HG03039 (cell line): ENCODE results near the gene ZC3H18.
"Not testable (repeated sequence)": the region's sequence is repeated elsewhere in the genome, so short reads cannot be mapped to it uniquely, and the experiment has no call there.

Source experiments
- ATAC-seq: cut with Tn5 transposase; IDR thresholded peaks from one replicate; pipeline ENCODE4 v1.9.1; 2021; ENCODE audit warnings: mild to moderate bottlenecking, moderate library complexity; ENCODE audit not compliant: unreplicated experiment

The ZC3H18 gene

DNA sequence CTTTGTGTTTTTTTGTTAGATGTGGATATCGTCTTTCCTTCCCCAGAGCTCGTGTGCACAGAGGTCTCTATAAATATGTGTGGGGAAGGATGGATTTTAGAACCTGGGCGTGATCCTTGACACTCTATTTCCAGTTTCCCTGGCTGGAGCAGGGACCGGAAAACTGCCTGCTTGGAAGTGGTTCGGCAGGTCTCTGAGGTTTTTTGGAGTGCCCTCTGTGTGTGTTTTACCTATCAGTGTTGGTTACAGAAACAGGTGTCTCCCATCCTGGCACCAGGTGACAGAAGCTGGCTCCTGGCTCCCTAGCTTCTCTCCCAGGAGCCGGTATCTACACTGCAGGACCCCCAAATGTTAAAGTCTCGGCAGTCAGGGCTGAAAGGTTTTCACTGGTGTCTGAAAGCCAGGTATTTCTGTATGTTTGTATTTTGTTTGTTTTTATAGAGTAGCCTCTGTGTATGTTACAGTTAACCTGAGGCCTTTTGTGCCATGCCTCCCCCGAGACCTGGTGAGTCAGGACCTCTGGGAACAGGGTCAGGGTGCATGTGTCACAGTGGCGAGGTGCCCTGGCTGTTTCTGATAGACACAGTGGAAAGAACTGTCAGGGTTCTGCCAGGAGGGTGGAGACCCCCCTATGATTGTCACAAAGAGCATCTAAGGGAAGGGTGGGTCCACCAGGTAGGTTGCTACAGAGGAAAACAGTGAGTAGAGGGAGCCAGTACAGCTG, 31.3 kb downstream of the ZC3H18 start:
- no peak for ATAC-seq

- ATAC-seq, result no peak
Measured at GRCh38 chr16:88602091-88602490, 31.9 kb downstream of the ZC3H18 start.

DNA sequence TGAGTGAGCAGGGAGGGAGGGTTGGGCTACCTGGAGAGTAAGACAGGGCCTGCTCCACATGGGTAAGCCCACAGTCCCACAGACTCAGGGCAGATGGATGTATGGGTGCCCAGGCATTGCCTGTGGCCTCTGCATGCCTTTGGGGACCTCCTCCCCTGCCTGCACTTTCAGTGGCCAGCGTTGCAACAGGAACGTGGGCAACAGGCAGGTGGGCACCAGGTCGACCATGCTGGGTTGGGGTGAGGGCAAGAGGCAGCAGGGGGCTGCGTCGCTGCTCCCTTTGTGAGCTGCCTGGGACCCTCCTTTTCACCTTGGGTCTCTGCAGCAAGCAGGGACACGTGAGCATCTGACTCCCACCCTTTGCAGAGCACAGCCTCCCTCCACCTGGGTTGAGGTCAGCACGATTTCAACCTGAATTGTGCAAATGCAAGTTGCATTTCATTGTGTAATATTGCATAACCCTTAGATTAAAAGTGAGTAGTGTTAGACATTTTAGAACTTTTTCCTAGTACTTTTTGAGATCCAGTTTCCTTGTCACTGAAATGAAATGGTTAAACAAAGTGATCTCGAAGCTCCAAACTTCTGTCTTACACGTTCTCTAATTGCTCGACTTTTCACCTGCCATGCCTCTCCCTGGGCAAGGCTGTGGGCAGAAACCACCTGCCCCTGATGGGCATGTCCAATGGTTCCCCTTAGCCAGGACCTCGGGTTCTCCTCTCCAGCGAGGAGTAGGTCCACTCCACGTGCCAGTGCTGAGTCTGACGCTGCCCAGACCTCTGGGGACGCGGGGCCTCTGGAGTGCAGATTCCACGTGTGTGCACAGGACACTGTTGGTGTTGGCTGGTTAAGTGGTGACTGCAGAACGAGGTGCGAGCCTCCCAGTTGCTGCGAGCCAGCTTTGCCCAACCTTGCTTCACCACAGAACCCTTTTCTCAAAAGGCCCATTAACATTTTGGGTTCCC, 35.3 kb downstream of the ZC3H18 start:
- ATAC-seq, result no peak

- no peak for ATAC-seq
Measured at GRCh38 chr16:88606148-88606757, 36.0 kb downstream of the ZC3H18 start.

- ATAC-seq, result no peak
Measured at GRCh38 chr16:88608076-88608475, 37.9 kb downstream of the ZC3H18 start.

DNA sequence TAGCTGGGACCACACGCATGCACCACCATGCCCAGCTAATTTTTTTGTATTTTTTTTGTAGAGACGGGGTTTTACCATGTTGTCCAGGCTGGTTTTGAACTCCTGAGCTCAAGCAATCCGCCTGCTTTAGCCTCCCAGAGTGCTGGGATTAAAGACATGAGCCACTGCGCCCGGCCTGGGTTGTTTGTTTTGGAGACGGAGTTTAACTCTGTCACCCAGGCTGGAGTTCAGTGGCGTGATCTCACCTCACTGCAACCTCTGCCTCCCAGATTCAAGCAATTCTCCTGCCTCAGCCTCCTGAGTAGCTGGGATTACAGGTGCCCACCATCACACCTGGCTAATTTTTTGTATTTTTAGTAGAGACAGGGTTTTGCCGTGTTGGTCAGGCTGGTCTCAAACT, 39.2 kb downstream of the ZC3H18 start:
- not testable (repeated sequence) for ATAC-seq

- ATAC-seq, result no peak
Measured at GRCh38 chr16:88610080-88610479, 39.9 kb downstream of the ZC3H18 start.

- no peak for ATAC-seq
Measured at GRCh38 chr16:88610909-88611812, 41.0 kb downstream of the ZC3H18 start.

DNA sequence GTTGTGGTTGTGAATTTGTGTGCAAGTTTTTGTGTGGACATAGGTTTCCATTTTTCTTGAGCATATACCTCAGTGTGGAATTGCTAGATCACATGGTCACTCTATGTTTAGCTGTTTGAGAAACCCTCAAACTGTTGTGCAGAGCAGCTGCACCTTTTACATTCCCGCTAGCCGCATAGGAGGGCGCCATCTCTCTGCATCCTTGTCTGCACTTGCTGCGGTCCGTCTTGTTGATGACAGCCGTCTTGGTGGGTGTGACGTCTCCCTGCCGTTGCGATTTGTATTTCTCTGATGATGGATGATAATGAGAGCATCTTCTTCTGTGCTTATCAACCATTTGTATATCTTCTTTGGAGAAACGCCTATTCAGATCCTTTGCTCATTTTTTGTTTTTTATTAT, 43.1 kb downstream of the ZC3H18 start:
- ATAC-seq, result no peak

DNA sequence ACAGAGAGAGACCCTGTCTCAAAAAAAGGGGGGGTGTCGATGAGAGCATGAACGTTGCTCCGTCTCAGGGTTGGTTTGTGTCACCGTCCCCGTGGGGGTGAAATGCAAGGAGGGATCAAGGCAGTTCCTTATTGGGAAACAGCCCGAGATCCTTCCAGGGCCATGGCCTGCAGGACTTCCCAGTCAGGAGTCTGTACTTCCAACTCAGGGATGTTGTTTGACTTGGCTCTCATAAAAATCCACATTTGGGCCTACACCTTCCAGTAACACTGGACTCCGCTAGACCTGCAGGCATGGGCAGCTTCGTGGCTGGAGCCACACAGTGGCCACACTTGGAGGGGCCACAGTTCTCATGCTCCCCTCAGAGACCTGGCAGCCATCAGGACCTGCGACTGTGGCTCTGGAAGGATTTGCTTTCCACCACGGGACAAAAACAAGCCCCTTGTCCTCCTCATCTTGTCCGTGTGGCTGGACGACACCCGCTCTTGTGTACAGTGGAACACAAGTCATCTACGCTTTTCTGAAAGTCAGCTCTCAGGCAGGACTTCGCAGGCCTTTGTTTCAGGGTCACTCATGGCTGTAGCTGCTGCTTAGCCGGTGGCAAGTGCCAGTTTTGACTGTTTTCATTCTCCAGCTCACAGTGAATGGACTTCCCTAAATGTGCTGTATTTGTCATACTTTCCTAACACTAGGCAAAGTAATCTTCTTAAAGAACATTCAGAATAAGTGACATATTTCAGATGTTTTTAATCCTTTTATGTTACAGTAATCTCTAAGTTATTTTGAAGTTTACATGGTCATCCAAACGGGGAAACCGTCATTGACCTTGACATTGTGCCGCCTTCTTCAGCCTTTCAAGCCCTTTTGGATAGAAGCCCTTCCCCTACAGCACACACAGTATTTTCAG, 44.0 kb downstream of the ZC3H18 start:
- ATAC-seq, result no peak

- ATAC-seq, result no peak
Measured at GRCh38 chr16:88614818-88615580, 44.8 kb downstream of the ZC3H18 start.

GRCh38 chr16:88616320-88616719, 46.1 kb downstream of the ZC3H18 start:
- ATAC-seq, result no peak

DNA sequence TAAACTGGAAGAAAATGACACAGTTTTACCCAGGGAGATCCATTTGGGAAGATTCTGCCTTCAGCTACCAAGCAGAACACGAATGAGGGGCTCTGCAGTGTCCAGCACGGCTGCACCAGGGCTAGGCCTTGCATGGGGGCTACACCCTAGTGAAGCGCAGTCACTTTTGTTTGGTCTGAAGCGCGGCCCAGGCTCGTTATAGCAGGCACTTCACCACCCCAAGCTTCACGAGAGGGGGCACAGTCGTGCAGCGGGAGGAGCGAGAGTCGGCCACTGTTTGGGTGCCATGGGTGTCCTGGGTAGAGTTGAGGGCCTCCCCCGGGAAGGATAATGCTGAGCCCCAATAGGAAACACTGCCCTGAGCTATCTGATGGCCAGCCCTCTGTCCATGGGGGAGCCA, 46.5 kb downstream of the ZC3H18 start:
- ATAC-seq, result no peak

DNA sequence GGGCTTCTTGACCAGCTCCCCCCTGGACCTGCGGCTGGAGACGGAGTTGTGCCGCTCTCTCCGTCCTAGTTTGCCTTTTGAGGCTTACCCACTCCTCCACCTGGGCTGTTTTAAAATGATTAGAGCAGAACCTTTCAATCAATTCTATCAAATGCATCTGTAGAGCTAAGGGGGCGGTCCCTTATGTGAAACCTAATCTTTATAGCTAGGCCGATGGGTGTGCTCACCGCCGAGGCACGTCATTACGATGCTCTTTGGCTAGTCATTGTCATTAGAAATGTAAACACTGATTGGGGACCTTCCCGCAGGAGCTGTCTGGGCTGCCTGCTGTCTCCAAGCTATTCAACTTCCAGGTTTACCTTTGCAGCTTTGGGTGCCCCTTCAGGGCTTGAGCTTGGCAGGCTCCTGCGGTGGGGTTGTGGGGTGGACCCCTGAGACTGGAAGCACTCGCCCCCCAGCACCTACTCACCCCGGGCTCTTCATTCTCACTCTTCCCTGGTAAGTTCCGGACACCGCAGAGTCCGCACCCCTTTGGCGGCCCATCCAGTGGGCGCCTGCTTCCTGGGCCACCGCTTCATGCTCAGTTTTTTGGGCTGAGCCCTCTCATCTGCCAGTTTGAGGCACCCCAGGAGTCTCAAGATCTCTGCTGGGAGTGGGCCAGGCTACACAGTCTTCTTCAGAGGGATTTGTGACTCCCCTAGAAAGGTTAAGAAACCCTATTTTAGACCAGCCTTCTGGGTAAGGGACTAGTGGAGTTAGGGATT, 47.2 kb downstream of the ZC3H18 start:
- ATAC-seq, result no peak

- ATAC-seq, result no peak
Measured at GRCh38 chr16:88618182-88618955, 48.2 kb downstream of the ZC3H18 start.

GRCh38 chr16:88618956-88619667, 48.9 kb downstream of the ZC3H18 start:
- ATAC-seq, result no peak
